Transverse colon (tissue), 4 donors: ENCODE measurements around the gene TBCCD1. TPM values are rescaled to one million over a fixed set of nuclear protein-coding genes. Genes with fewer than 3 reads are reported as not detected.

ENCODE experiments used
- DNase-seq: peaks from one replicate; pipeline ENCODE4 v3.0.0-alpha.2; 2019
- H3K27ac ChIP-seq, 4 donors: fragments of 200-600 bp; sonication (generic); 2 replicates each; pipeline ENCODE4 v1.5.1; 2016 to 2018; ENCODE audit warnings: inconsistent platforms in 4 of 4
- H3K27me3 ChIP-seq: fragments of 200-600 bp; sonication (generic); 2 replicates; pipeline ENCODE4 v1.5.1; 2017; ENCODE audit warnings: inconsistent platforms
- H3K36me3 ChIP-seq, 4 donors: fragments of 200-600 bp; sonication (generic); 2 replicates each; pipeline ENCODE4 v1.5.1; 2017 to 2019; ENCODE audit warnings: inconsistent platforms in 4 of 4
- H3K4me1 ChIP-seq, 4 donors: fragments of 200-600 bp; sonication (generic); 2 replicates each; pipeline ENCODE4 v1.5.1; 2017 to 2020; ENCODE audit warnings: inconsistent platforms in 4 of 4
- H3K4me3 ChIP-seq, 4 donors: fragments of 200-600 bp; sonication (generic); 1 replicate in 1 of 4; 2 replicates in 3 of 4; pipeline versions ENCODE4 v1.5.1 to v1.6.1; 2017 to 2019; ENCODE audit warnings: inconsistent platforms in 4 of 4
- H3K9me3 ChIP-seq, 2 donors: fragments of 200-600 bp; sonication (generic); 2 replicates each; pipeline ENCODE4 v1.5.1; 2017 to 2019; ENCODE audit warnings: inconsistent platforms in 2 of 2
- EP300 ChIP-seq: sonication (generic); formaldehyde crosslinking; IDR thresholded peaks from one replicate; pipeline ENCODE4 v1.6.1; 2017; ENCODE audit warnings: antibody characterized with exemption, low read depth
- POLR2A ChIP-seq: fragments of 450-650 bp; IDR thresholded peaks from one replicate; pipeline ENCODE4 v1.6.1; 2016; ENCODE audit warnings: antibody characterized with exemption, mild to moderate bottlenecking, moderate library complexity
- POLR2AphosphoS5 ChIP-seq, 3 donors: sonication (generic); formaldehyde crosslinking; IDR thresholded peaks; one replicate each; pipeline ENCODE4 v1.6.1; 2016; ENCODE audit warnings: antibody characterized with exemption in 3 of 3
- WGBS, 2 donors: methylation state at CpG; one replicate each; pipeline ENCODE4 v1.1.5; 2018; ENCODE audit warnings: low coverage in 1 of 2; 5-methylcytosine and 5-hydroxymethylcytosine counted together
- in situ Hi-C, 4 donors: fragments of 200-750 bp; cut with MboI; loops; one replicate each; pipeline versions ENCODE4 v1.15.0 to v1.15.1; 2017; ENCODE audit warnings: low sequenced_read_pairs in 3 of 4, low pct_ligation_motif_present in 1 of 4, low pct_unique_long_range_greater_than_20kb in 1 of 4
- intact Hi-C: fragments of 100-400 bp; cut with DNase I; formaldehyde crosslinking; loops from one replicate; pipeline ENCODE4 v1.15.1; 2023; ENCODE audit warnings: low total_unique reads
- total RNA-seq, 4 donors: library from RNA; depleted of rRNA; stranded (reverse); fragments of >200 nt; gene quantifications; one replicate each; pipeline ENCODE4 v1.1.0, GENCODE V29; 2016
- TF ChIP-seq, protein P1 (sequence below), 5 experiments: fragments of 200-600 bp in 3 of 5; fragments of 450-650 bp in 2 of 5; sonication (generic) in 3 of 5; IDR thresholded peaks; 1 replicate in 2 of 5; 2 replicates in 3 of 5; pipeline ENCODE4 v1.5.1; 2016 to 2017; ENCODE audit warnings: antibody characterized with exemption in 5 of 5, inconsistent platforms in 3 of 5, mild to moderate bottlenecking in 2 of 5, moderate library complexity in 1 of 5

The TBCCD1 gene
- total RNA-seq, 4 donors from 2014 or later = 7.1 to 15.4 (median 13.9) TPM

DNA sequence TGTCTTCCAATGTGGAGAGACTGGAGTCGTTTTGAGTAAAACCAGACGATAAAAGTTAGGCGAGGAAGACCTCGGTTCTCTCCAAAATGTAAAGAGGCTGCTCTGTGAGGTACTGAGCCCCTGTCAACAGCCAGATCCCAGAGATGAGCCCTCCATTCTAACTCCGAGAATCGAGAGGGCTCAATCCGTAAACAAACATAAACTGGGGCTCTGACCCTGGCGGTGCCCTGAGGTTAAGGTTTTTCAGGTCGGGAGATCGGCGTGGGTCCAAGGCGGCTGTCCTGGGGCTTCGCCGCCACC, 417 bp downstream of the TBCCD1 start:
- no peak for DNase-seq
- in situ Hi-C loops (no loop called here), intact Hi-C loops (no loop called here)
- Histone ChIP-seq H3K36me3 (peaks cover 0 to 10% (median 0%) of the 10 kb centered on the region in 4 donors), H3K27ac (peak overlapping the region; percentile 92 to 99 (median 94)), H3K9me3 (no peaks in the 10 kb centered on the region), H3K4me1 (peaks cover 18 to 51% (median 31%) of the 10 kb centered on the region in 4 donors), H3K4me3 (peak overlapping the region; percentile 76 to 98 (median 84)), H3K27me3 (no peaks in the 10 kb centered on the region)
- TF ChIP-seq EP300 (no peak), POLR2AphosphoS5 (IDR thresholded peaks at IDR 0.05) (no peak)
- TF ChIP-seq, protein P1, sequence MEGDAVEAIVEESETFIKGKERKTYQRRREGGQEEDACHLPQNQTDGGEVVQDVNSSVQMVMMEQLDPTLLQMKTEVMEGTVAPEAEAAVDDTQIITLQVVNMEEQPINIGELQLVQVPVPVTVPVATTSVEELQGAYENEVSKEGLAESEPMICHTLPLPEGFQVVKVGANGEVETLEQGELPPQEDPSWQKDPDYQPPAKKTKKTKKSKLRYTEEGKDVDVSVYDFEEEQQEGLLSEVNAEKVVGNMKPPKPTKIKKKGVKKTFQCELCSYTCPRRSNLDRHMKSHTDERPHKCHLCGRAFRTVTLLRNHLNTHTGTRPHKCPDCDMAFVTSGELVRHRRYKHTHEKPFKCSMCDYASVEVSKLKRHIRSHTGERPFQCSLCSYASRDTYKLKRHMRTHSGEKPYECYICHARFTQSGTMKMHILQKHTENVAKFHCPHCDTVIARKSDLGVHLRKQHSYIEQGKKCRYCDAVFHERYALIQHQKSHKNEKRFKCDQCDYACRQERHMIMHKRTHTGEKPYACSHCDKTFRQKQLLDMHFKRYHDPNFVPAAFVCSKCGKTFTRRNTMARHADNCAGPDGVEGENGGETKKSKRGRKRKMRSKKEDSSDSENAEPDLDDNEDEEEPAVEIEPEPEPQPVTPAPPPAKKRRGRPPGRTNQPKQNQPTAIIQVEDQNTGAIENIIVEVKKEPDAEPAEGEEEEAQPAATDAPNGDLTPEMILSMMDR (IDR thresholded peaks at IDR 0.05) = no peak
- WGBS, 2 donors = 0% methylated on average over 1 to 8 of the region's 14 CpGs

DNA sequence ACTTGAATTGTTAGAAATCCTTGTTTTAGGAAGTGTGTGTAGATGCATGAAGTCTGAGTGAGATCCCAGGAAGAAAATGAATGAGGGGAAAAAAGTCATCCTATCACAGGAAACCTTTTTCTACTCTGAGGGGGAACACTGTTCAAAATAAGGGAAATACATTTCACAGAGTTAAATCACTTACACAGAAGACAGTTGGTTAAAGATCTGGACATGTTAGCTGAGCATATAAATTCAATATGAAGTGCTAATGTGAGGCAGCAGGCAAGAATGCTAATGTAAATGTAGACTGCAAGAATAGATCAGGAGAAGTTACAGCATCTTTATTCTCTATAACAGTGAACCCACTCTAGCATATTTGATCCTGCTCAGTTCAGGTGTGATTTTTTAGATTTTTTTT, 2.6 kb downstream of the TBCCD1 start:
- H3K4me1 ChIP-seq = peaks cover 6 to 46% (median 20%) of the 10 kb centered on the region in 4 donors
- intact Hi-C loops (no loop called here), in situ Hi-C loops (no loop called here)
- TF ChIP-seq, protein P1 (IDR thresholded peaks at IDR 0.05) = no peak
- TF ChIP-seq POLR2AphosphoS5 (IDR thresholded peaks at IDR 0.05) = no peak
- TF ChIP-seq POLR2A = no peak
- TF ChIP-seq EP300 = no peak
- no peak overlapping the region for H3K27ac ChIP-seq
- no peak overlapping the region for H3K4me3 ChIP-seq
- H3K27me3 ChIP-seq = no peaks in the 10 kb centered on the region
- H3K36me3 ChIP-seq = peaks cover 0 to 10% (median 0%) of the 10 kb centered on the region in 4 donors
- no peak for DNase-seq
- H3K9me3 ChIP-seq = no peaks in the 10 kb centered on the region

GRCh38 chr3:186552408-186553031, 14.6 kb downstream of the TBCCD1 start:
- in situ Hi-C loops = no loop called here
- Histone ChIP-seq H3K36me3 (peaks cover 0 to 61% (median 12%) of the 10 kb centered on the region in 4 donors), H3K27me3 (no peaks in the 10 kb centered on the region), H3K4me3 (no peak overlapping the region), H3K4me1 (peaks cover 0 to 16% (median 0%) of the 10 kb centered on the region in 4 donors), H3K9me3 (no peaks in the 10 kb centered on the region), H3K27ac (no peak overlapping the region)
- no peak for DNase-seq
- TF ChIP-seq, protein P1 (IDR thresholded peaks at IDR 0.05) = no peak
- TF ChIP-seq EP300 (no peak), POLR2AphosphoS5 (IDR thresholded peaks at IDR 0.05) (no peak), POLR2A (no peak)
- intact Hi-C loops = no loop called here
- 59% methylated on average over 5 of the region's 5 CpGs for WGBS, 2 donors

DNA sequence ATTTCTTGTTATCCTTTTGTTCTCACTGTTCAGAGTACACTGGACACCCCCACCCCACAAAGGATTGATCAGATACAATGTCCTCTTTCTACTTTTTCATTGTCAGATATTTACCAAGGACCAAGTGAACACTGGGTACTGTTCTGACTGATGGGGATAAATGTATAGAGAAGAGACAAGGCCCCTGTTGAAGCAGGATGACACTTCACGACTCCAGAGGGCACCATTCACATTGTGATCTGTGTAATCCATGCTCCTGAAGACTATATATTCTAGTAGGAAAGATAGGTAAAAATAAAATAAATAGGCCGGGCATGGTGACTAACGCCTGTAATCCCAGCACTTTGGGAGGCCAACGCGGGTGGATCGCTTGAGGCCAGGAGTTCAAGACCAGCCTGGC, 15.8 kb downstream of the TBCCD1 start:
- no peak overlapping the region for H3K27ac ChIP-seq
- in situ Hi-C loops (no loop called here), intact Hi-C loops (no loop called here)
- H3K4me1 ChIP-seq = peaks cover 0 to 16% (median 0%) of the 10 kb centered on the region in 4 donors
- no peak for TF ChIP-seq POLR2A
- no peak for TF ChIP-seq POLR2AphosphoS5 (IDR thresholded peaks at IDR 0.05)
- no peak for TF ChIP-seq EP300
- TF ChIP-seq, protein P1 (IDR thresholded peaks at IDR 0.05) = no peak
- no peak overlapping the region for H3K4me3 ChIP-seq
- H3K27me3 ChIP-seq = no peaks in the 10 kb centered on the region
- 93 to 100% methylated on average over 3 to 6 of the region's 6 CpGs for WGBS, 2 donors
- DNase-seq = no peak
- peaks cover 0 to 50% (median 12%) of the 10 kb centered on the region in 4 donors for H3K36me3 ChIP-seq
- H3K9me3 ChIP-seq = no peaks in the 10 kb centered on the region
